ENCODE measurements around the gene PIANP. TPM values are rescaled to one million over a fixed set of nuclear protein-coding genes. Genes with fewer than 3 reads are reported as not detected.

Gene PIANP
- total RNA-seq, 3 donors from 2014 or later (not counting 1 experiment from before 2014, with no cell fraction given) = not detected

GRCh38 chr12:6666211-6666610 is 34.4 kb downstream of the PIANP start:
- H3K36me3 Mint-ChIP-seq = peaks cover 17% of the 10 kb centered on the region
- peak overlapping the region in 1 of 2 donors; percentile 36 for H3K27ac Mint-ChIP-seq
- Histone ChIP-seq H3K4me1 (ENCODE audit: control insufficient read depth, insufficient read depth, low read length) (peaks cover 9% of the 10 kb centered on the region), H3K27ac (ENCODE audit: low read length) (no peak overlapping the region), H3K27me3 (ENCODE audit: control insufficient read depth, insufficient read depth, low read length) (no peaks in the 10 kb centered on the region), H3K9me3 (ENCODE audit: control insufficient read depth, insufficient read depth, low read length) (no peaks in the 10 kb centered on the region), H3K36me3 (ENCODE audit: control insufficient read depth, insufficient read depth, low read length) (peaks cover 44% of the 10 kb centered on the region), H3K4me3 (ENCODE audit: low read length) (no peak overlapping the region)
- DNase-seq (no peak), ATAC-seq (no peak)
- intact Hi-C loops (cut with micrococcal nuclease) = no loop called here
- H3K4me1 Mint-ChIP-seq = peaks cover 27 to 29% of the 10 kb centered on the region in 2 donors
- 94% methylated on average over 2 of the region's 2 CpGs for WGBS (ENCODE audit: insufficient coverage)
- no peaks in the 10 kb centered on the region for H3K9me3 Mint-ChIP-seq
- H3K4me3 Mint-ChIP-seq = no peak overlapping the region
- no peaks in the 10 kb centered on the region for H3K27me3 Mint-ChIP-seq (ENCODE audit: low read depth in 2 of 2)
- no peak for TF ChIP-seq CTCF (IDR thresholded peaks at IDR 0.05)

- 69% methylated on average over 2 of the region's 2 CpGs for WGBS (ENCODE audit: insufficient coverage)
- peaks cover 8% of the 10 kb centered on the region for H3K36me3 Mint-ChIP-seq
- DNase-seq = no peak
Measured at GRCh38 chr12:6664902-6665301, 35.7 kb downstream of the PIANP start.

GRCh38 chr12:6662906-6663742 is 37.5 kb downstream of the PIANP start, which contains the start of gene ING4:
TSS of gene ING4 (minus strand) at chr12:6663119. CDS start at chr12:6663101, 18 bp downstream.
- ATAC-seq = peak; percentile 97 to 100 (median 98)
- peak within 1 kb of the TSS; percentile 61 for H3K4me3 ChIP-seq (ENCODE audit: low read length)
- H3K27ac ChIP-seq (ENCODE audit: low read length) = peak within 1 kb of the TSS; percentile 86
- H3K4me3 Mint-ChIP-seq = peak within 1 kb of the TSS; percentile 96
- DNase-seq = peak; percentile 92 to 99
- H3K9me3 Mint-ChIP-seq = no peaks in the 10 kb centered on the region
- peaks cover 6% of the 10 kb centered on the region for H3K36me3 Mint-ChIP-seq
- H3K27ac Mint-ChIP-seq = peak within 1 kb of the TSS; percentile 93 to 95
- no peaks in the 10 kb centered on the region for H3K9me3 ChIP-seq (ENCODE audit: control insufficient read depth, insufficient read depth, low read length)
- no peaks in the 10 kb centered on the region for H3K27me3 ChIP-seq (ENCODE audit: control insufficient read depth, insufficient read depth, low read length)
- no peaks in the 10 kb centered on the region for H3K27me3 Mint-ChIP-seq (ENCODE audit: low read depth in 2 of 2)
- intact Hi-C loops (cut with micrococcal nuclease) = loop anchor here (1.0 to 2.0 kb wide), 7 partner anchors 26 to 189 kb away; partner anchors contain the start of genes LPAR5, MLF2, USP5 and ZNF384
- H3K36me3 ChIP-seq (ENCODE audit: control insufficient read depth, insufficient read depth, low read length) = peaks cover 23% of the 10 kb centered on the region
- peaks cover 9% of the 10 kb centered on the region for H3K4me1 ChIP-seq (ENCODE audit: control insufficient read depth, insufficient read depth, low read length)
- WGBS (ENCODE audit: insufficient coverage) = 2% methylated on average over 37 of the region's 37 CpGs
- H3K4me1 Mint-ChIP-seq = peaks cover 27 to 38% of the 10 kb centered on the region in 2 donors
- no peak for TF ChIP-seq CTCF (IDR thresholded peaks at IDR 0.05)

More at GRCh38 chr12:6664902-6665301, 35.7 kb downstream of the PIANP start:
- Histone ChIP-seq H3K27ac (ENCODE audit: low read length) (no peak overlapping the region), H3K27me3 (ENCODE audit: control insufficient read depth, insufficient read depth, low read length) (no peaks in the 10 kb centered on the region), H3K4me1 (ENCODE audit: control insufficient read depth, insufficient read depth, low read length) (peaks cover 9% of the 10 kb centered on the region), H3K9me3 (ENCODE audit: control insufficient read depth, insufficient read depth, low read length) (no peaks in the 10 kb centered on the region), H3K36me3 (ENCODE audit: control insufficient read depth, insufficient read depth, low read length) (peaks cover 31% of the 10 kb centered on the region), H3K4me3 (ENCODE audit: low read length) (no peak overlapping the region)
- no peak for TF ChIP-seq CTCF (IDR thresholded peaks at IDR 0.05)
- Mint-ChIP-seq H3K4me1 (peaks cover 27 to 29% of the 10 kb centered on the region in 2 donors), H3K27ac (peak overlapping the region; percentile 93 to 95), H3K4me3 (no peak overlapping the region), H3K9me3 (no peaks in the 10 kb centered on the region), H3K27me3 (ENCODE audit: low read depth in 2 of 2) (no peaks in the 10 kb centered on the region)
- no peak for ATAC-seq
- intact Hi-C loops (cut with micrococcal nuclease) = no loop called here

Data from natural killer cell (primary cell).